Left ventricle myocardium inferior (tissue), 1 donor: Measurements from ENCODE around the gene SLIT3. TPM values are rescaled to one million over a fixed set of nuclear protein-coding genes. Genes with fewer than 3 reads are reported as not detected.
A peak's percentile ranks its signal among the peaks of the same experiment; 100 is the strongest.

ENCODE experiments used
- DNase-seq: peaks from one replicate; pipeline ENCODE4 v3.0.0-alpha.2; 2020
- H3K27ac ChIP-seq: fragments of 200-600 bp; replicated peaks from 2 replicates; pipeline ENCODE4 v1.8.0; 2021
- H3K27me3 ChIP-seq: fragments of 200-600 bp; 2 replicates; pipeline ENCODE4 v1.8.0; 2021; ENCODE audit warnings: low read depth
- H3K36me3 ChIP-seq: fragments of 200-600 bp; 2 replicates; pipeline ENCODE4 v1.8.0; 2021
- H3K4me1 ChIP-seq: fragments of 200-600 bp; 2 replicates; pipeline ENCODE4 v1.8.0; 2021
- H3K4me3 ChIP-seq: fragments of 200-600 bp; 2 replicates; pipeline ENCODE4 v1.8.0; 2021; ENCODE audit warnings: mild to moderate bottlenecking, moderate library complexity
- H3K9me3 ChIP-seq: fragments of 200-600 bp; replicated peaks from 2 replicates; pipeline ENCODE4 v1.8.0; 2021
- intact Hi-C: fragments of 100-400 bp; cut with micrococcal nuclease; formaldehyde crosslinking; loops from one replicate; pipeline ENCODE4 v1.11.0; 2022
- total RNA-seq: library from RNA; stranded (reverse); fragmentation: NEBNext Ultra II Directional; extraction: Animal tissue kit (Norgen Biotek cat#: 25700); gene quantifications from one replicate; pipeline ENCODE4 v1.2.1, GENCODE V29; 2021
- TF ChIP-seq, protein P1 (sequence below): fragments of 200-600 bp; IDR thresholded peaks from 2 replicates; pipeline ENCODE4 v1.8.0; 2021; ENCODE audit warnings: antibody characterized with exemption, mild to moderate bottlenecking, borderline replicate concordance
- donor health status: DM: no; HTN: yes; CAD: no; lungs with severe emphysema.

SLIT3 gene
- total RNA-seq, 1 donor from 2014 or later, result 22.7 TPM

DNA sequence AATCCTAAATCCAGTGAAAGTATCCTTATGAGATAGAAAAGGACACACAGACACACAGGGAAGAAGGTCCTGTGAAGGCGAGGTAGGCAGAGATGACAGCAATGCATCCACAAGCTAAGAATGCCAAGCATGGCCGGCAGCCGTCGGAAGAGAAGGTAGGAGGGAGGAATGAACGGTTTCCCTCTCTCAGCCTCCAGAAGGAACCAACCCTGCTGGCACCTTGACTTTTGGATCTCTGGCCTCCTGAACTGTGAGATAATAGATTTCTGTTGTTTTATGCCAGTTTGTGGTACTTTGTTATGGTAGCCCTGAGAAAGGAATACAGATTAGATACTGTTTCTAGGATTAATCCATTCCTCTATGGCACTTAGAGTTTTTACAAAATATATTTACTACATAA is 645.6 kb downstream of the SLIT3 start:
- no peak overlapping the region for H3K4me3 ChIP-seq
- H3K4me1 ChIP-seq, result peaks cover 30% of the 10 kb centered on the region
- no peak overlapping the region for H3K27ac ChIP-seq
- no peaks in the 10 kb centered on the region for H3K9me3 ChIP-seq
- H3K36me3 ChIP-seq, result no peaks in the 10 kb centered on the region
- DNase-seq, result no peak
- intact Hi-C loops, result no loop called here
- peaks cover 13% of the 10 kb centered on the region for H3K27me3 ChIP-seq
- TF ChIP-seq, protein P1, sequence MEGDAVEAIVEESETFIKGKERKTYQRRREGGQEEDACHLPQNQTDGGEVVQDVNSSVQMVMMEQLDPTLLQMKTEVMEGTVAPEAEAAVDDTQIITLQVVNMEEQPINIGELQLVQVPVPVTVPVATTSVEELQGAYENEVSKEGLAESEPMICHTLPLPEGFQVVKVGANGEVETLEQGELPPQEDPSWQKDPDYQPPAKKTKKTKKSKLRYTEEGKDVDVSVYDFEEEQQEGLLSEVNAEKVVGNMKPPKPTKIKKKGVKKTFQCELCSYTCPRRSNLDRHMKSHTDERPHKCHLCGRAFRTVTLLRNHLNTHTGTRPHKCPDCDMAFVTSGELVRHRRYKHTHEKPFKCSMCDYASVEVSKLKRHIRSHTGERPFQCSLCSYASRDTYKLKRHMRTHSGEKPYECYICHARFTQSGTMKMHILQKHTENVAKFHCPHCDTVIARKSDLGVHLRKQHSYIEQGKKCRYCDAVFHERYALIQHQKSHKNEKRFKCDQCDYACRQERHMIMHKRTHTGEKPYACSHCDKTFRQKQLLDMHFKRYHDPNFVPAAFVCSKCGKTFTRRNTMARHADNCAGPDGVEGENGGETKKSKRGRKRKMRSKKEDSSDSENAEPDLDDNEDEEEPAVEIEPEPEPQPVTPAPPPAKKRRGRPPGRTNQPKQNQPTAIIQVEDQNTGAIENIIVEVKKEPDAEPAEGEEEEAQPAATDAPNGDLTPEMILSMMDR, result no peak

DNA sequence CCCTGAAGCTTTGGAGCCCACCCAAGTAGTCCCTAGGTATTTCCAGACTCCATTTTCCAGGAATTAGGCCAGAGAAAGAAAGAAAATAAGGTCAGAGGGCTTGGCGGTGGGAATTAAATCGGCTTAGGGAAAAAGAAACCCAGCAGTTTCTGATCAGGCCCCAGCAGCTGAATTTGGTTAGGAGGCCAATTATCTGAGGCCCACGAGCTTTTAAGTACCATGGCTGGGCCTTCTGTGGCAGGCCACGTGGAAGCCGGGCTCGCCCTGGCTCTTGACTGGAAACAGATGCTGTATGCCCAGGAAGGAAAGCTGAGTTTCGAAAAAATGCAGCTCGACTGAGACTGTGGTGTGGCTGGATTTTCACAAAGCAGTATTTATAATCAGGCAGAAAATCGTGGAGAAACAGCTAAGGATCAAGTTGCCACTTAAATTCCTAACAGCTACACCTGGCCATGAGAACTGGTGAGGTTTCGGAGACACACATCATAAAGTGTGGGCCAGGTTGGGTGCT is 646.7 kb downstream of the SLIT3 start:
- Histone ChIP-seq H3K27me3 (peaks cover 11% of the 10 kb centered on the region), H3K36me3 (no peaks in the 10 kb centered on the region), H3K27ac (peak overlapping the region; percentile 59), H3K4me1 (peaks cover 30% of the 10 kb centered on the region), H3K9me3 (no peaks in the 10 kb centered on the region), H3K4me3 (no peak overlapping the region)
- TF ChIP-seq, protein P1, result no peak
- intact Hi-C loops, result no loop called here
- peak; percentile 31 for DNase-seq

DNA sequence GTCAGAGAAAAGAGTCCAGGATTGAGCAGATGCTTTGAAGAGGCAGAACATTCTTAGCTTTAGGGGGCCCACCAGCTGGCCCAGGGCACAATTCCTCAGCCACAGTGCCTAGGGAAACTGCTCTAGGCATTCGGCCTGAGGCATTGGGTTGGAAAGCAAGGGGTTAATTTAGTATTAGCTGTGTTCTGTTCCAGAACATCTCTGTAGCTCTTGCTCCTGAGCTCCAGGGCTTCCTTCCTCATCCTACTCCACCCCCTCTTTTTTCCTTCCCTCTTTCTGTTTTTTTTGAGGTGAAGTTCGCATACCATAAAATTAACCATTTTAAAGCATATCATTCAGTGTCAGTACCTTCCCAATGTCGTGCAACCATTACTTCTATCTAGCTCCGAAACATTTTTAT is 647.3 kb downstream of the SLIT3 start:
- intact Hi-C loops, result no loop called here
- H3K36me3 ChIP-seq, result no peaks in the 10 kb centered on the region
- DNase-seq, result no peak
- H3K9me3 ChIP-seq, result no peaks in the 10 kb centered on the region
- H3K27me3 ChIP-seq, result peaks cover 11% of the 10 kb centered on the region
- no peak overlapping the region for H3K4me3 ChIP-seq
- H3K4me1 ChIP-seq, result peaks cover 27% of the 10 kb centered on the region
- TF ChIP-seq, protein P1, result no peak
- peak overlapping the region; percentile 59 for H3K27ac ChIP-seq

DNA sequence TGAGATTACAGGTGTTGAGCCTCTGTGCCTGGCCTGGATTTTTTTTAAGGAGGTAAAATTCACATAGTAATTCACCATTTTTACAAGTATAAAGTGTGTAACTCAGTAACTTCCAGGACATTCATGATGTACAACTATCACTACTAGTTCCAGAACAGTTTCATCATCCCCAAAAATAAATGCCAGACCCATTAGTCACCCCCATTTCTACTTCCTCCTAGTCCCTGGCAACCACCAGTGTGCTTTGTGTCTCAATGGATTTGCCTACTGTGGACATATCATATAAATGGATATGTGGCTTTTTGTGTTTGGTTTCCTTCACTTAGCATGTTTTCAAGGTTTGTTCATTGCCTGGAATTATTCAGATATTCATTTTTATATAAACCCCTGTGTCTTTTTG is 649.3 kb downstream of the SLIT3 start:
- Histone ChIP-seq H3K4me1 (peaks cover 19% of the 10 kb centered on the region), H3K27me3 (peaks cover 11% of the 10 kb centered on the region), H3K36me3 (no peaks in the 10 kb centered on the region), H3K27ac (no peak overlapping the region), H3K4me3 (no peak overlapping the region), H3K9me3 (no peaks in the 10 kb centered on the region)
- no peak for DNase-seq
- TF ChIP-seq, protein P1, result no peak
- intact Hi-C loops, result no loop called here

DNA sequence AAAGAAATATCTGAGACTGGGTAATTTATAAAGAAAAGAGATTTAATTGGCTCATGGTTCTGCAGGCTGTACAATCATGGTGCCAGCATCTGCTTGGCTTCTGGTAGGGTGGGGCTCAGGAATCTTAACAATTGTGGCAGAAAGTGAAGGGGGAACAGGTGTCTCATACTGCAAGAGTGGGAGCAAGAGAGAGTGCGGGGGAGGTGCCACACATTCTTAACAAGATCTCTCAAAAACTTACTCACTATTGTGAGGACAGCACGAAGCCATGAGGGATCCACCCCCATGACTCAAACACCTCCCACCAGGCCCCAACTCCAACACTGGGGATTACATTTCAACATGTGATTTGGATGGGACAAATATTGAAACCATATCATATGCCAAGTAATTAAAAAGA is 651.6 kb downstream of the SLIT3 start:
- H3K4me1 ChIP-seq, result peaks cover 10% of the 10 kb centered on the region
- DNase-seq, result no peak
- H3K36me3 ChIP-seq, result no peaks in the 10 kb centered on the region
- no peak overlapping the region for H3K27ac ChIP-seq
- intact Hi-C loops, result no loop called here
- H3K9me3 ChIP-seq, result no peaks in the 10 kb centered on the region
- H3K4me3 ChIP-seq, result no peak overlapping the region
- peaks cover 11% of the 10 kb centered on the region for H3K27me3 ChIP-seq
- TF ChIP-seq, protein P1, result no peak
